GM13976 (cell line): ENCODE data around the gene NCKAP1.

Experiments used
- DNase-seq: peaks from one replicate; pipeline ENCODE4 v3.0.0; 2012; ENCODE audit warnings: low spot score
- in situ Hi-C: fragments of 300-500 bp; cut with MboI; formaldehyde crosslinking; loops from one replicate; pipeline ENCODE4 v1.12.0; 2022; ENCODE audit warnings: low sequenced_read_pairs, mixed read lengths, inconsistent platforms; ENCODE audit not compliant: unreplicated experiment
- TF ChIP-seq, protein P1 (sequence below): IDR thresholded peaks from 2 replicates; pipeline ENCODE4 v1.5.1; 2012; ENCODE audit warnings: borderline replicate concordance, mild to moderate bottlenecking; ENCODE audit not compliant: insufficient read depth; ENCODE audit errors: extremely low read depth, missing control alignments, control extremely low read depth

Gene NCKAP1

GRCh38 chr2:183038341-183039300 is at the start of gene NCKAP1:
Gene NCKAP1 (minus strand): TSS chr2:183038457. CDS start chr2:183038099, 358 bp downstream.
- peak; percentile 92 for DNase-seq
- in situ Hi-C loops, result no loop called here
- TF ChIP-seq, protein P1, sequence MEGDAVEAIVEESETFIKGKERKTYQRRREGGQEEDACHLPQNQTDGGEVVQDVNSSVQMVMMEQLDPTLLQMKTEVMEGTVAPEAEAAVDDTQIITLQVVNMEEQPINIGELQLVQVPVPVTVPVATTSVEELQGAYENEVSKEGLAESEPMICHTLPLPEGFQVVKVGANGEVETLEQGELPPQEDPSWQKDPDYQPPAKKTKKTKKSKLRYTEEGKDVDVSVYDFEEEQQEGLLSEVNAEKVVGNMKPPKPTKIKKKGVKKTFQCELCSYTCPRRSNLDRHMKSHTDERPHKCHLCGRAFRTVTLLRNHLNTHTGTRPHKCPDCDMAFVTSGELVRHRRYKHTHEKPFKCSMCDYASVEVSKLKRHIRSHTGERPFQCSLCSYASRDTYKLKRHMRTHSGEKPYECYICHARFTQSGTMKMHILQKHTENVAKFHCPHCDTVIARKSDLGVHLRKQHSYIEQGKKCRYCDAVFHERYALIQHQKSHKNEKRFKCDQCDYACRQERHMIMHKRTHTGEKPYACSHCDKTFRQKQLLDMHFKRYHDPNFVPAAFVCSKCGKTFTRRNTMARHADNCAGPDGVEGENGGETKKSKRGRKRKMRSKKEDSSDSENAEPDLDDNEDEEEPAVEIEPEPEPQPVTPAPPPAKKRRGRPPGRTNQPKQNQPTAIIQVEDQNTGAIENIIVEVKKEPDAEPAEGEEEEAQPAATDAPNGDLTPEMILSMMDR, result peak; percentile 91

DNA sequence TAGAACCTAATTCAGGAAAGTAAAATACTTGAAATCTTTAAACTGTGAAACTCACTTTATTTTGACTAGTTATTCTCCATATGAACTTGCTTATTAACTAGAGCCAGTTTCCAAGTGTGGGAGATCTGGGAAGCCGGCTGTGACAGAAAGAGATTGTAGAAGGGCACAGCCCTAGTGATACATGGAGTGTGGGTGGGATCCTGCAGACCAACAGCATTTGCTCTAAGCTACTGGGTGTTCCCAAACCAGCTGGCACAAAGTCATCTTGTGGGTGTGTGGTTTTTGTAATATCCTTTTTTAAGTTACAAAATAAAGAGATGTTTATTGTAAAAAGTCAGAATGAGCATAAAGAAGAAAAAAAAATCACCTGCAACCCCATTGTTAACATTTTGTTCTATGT is 43.7 kb upstream of the NCKAP1 start:
- in situ Hi-C loops, result no loop called here
- DNase-seq, result no peak
- TF ChIP-seq, protein P1, result no peak

- DNase-seq, result no peak
- TF ChIP-seq, protein P1, result no peak
- in situ Hi-C loops, result no loop called here
These were observed 41.0 kb upstream of the NCKAP1 start for GRCh38 chr2:183079139-183079775.

GRCh38 chr2:183078464-183079138 is 40.3 kb upstream of the NCKAP1 start, which contains the start of gene DUSP19:
Gene DUSP19 (plus strand): TSS chr2:183078747. CDS start chr2:183078934, 187 bp downstream.
- DNase-seq, result peak; percentile 75
- TF ChIP-seq, protein P1, result no peak
- in situ Hi-C loops, result no loop called here

GRCh38 chr2:183078163-183078463 is 39.9 kb upstream of the NCKAP1 start:
- DNase-seq, result no peak
- in situ Hi-C loops, result no loop called here
- TF ChIP-seq, protein P1, result no peak

DNA sequence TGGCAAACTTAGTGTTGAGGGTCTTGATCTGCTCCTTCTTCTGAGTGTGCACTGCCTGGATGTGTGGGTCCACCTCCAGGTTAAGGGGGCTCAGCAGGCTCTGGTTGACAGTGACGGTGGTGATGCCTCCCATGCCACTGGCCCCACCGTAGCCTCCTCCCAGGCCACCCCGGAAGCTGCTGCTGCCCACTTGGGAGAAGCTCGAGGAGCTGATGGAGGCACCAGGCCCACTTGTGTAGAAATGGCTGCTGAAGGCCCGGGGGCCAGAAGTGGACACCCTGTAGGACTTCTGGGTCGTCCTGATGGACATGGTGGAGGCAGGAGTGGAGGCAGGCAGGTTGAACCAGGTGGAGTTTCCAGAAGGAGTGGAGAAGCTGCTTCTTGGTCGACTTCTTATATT is 33.9 kb upstream of the NCKAP1 start:
- in situ Hi-C loops, result no loop called here
- TF ChIP-seq, protein P1, result no peak
- no peak for DNase-seq
